ENCODE measurements around the gene APOL6. TPM values are rescaled to one million over a fixed set of nuclear protein-coding genes. Genes with fewer than 3 reads are reported as not detected.

Gene APOL6
- total RNA-seq, 1 donor from 2014 or later = not detected

GRCh38 chr22:35708453-35708852 is 60.2 kb downstream of the APOL6 start:
- H3F3A ChIP-seq (ENCODE audit: low read depth) = no peaks in the 10 kb centered on the region
- H3K4me1 ChIP-seq = no peaks in the 10 kb centered on the region
- DNase-seq (ENCODE audit: low spot score) = no peak
- Mint-ChIP-seq H3K4me3 (no peak overlapping the region), H3K36me3 (no peaks in the 10 kb centered on the region), H3K27me3 (ENCODE audit: insufficient read depth, low read depth) (peaks cover 4% of the 10 kb centered on the region), H3K27ac (no peak overlapping the region), H3K9me3 (no peaks in the 10 kb centered on the region), H3K4me1 (peaks cover 3% of the 10 kb centered on the region)
- H3K36me3 ChIP-seq = no peaks in the 10 kb centered on the region
- no peak overlapping the region for H3K4me3 ChIP-seq
- TF ChIP-seq EZH2 (IDR thresholded peaks at IDR 0.05) (no peak), EZH2phosphoT487 (IDR thresholded peaks at IDR 0.05) (no peak)
- TF ChIP-seq, protein P1, sequence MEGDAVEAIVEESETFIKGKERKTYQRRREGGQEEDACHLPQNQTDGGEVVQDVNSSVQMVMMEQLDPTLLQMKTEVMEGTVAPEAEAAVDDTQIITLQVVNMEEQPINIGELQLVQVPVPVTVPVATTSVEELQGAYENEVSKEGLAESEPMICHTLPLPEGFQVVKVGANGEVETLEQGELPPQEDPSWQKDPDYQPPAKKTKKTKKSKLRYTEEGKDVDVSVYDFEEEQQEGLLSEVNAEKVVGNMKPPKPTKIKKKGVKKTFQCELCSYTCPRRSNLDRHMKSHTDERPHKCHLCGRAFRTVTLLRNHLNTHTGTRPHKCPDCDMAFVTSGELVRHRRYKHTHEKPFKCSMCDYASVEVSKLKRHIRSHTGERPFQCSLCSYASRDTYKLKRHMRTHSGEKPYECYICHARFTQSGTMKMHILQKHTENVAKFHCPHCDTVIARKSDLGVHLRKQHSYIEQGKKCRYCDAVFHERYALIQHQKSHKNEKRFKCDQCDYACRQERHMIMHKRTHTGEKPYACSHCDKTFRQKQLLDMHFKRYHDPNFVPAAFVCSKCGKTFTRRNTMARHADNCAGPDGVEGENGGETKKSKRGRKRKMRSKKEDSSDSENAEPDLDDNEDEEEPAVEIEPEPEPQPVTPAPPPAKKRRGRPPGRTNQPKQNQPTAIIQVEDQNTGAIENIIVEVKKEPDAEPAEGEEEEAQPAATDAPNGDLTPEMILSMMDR (IDR thresholded peaks at IDR 0.05) = no peak
- H3K9ac ChIP-seq = no peak overlapping the region
- no peaks in the 10 kb centered on the region for H3K27me3 ChIP-seq
- H2AFZ ChIP-seq (replicated peaks) = no peak overlapping the region
- no peaks in the 10 kb centered on the region for H4K20me1 ChIP-seq (ENCODE audit: low read depth)
- H3K27ac ChIP-seq = no peak overlapping the region
- H3K79me2 ChIP-seq (ENCODE audit: low read depth) = no peaks in the 10 kb centered on the region
- H3K9me3 ChIP-seq (ENCODE audit: low read depth) = no peaks in the 10 kb centered on the region
- H3K4me2 ChIP-seq = no peak overlapping the region

GRCh38 chr22:35708917-35709316 is 60.7 kb downstream of the APOL6 start:
- H3K4me1 ChIP-seq = no peaks in the 10 kb centered on the region
- Mint-ChIP-seq H3K36me3 (no peaks in the 10 kb centered on the region), H3K27me3 (ENCODE audit: insufficient read depth, low read depth) (peaks cover 2% of the 10 kb centered on the region), H3K9me3 (peaks cover 3% of the 10 kb centered on the region), H3K4me3 (no peak overlapping the region), H3K27ac (no peak overlapping the region), H3K4me1 (peaks cover 3% of the 10 kb centered on the region)
- DNase-seq (ENCODE audit: low spot score) = no peak
- no peaks in the 10 kb centered on the region for H4K20me1 ChIP-seq (ENCODE audit: low read depth)
- no peak overlapping the region for H3K4me2 ChIP-seq
- H3K9ac ChIP-seq = no peak overlapping the region
- no peaks in the 10 kb centered on the region for H3K36me3 ChIP-seq
- no peaks in the 10 kb centered on the region for H3K27me3 ChIP-seq
- TF ChIP-seq, protein P1 (IDR thresholded peaks at IDR 0.05) = no peak
- TF ChIP-seq EZH2phosphoT487 (IDR thresholded peaks at IDR 0.05) (no peak), EZH2 (IDR thresholded peaks at IDR 0.05) (no peak)
- no peak overlapping the region for H3K4me3 ChIP-seq
- no peaks in the 10 kb centered on the region for H3F3A ChIP-seq (ENCODE audit: low read depth)
- no peak overlapping the region for H3K27ac ChIP-seq
- no peaks in the 10 kb centered on the region for H3K9me3 ChIP-seq (ENCODE audit: low read depth)
- H2AFZ ChIP-seq (replicated peaks) = no peak overlapping the region
- H3K79me2 ChIP-seq (ENCODE audit: low read depth) = no peaks in the 10 kb centered on the region

DNA sequence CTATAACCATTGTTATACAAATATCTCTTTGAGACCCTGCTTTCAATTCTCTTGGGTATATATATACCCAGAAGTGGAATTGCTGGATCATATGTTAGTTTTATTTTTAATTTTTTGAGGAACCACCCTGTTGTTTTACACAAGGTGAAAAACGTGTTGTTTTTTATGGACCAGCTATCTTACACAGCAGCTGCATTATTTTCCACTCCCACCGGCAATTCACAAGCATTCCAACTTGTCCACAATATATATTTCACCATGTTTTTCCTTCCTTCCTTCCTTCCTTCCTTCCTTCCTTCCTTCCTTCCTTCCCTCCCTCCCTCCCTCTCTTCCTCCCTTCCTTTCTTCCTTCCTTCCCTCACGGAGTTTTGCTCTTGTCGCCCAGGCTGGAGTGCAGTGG is 63.1 kb downstream of the APOL6 start:
- no peaks in the 10 kb centered on the region for H3K4me1 ChIP-seq
- no peak overlapping the region for H3K9ac ChIP-seq
- no peaks in the 10 kb centered on the region for H3F3A ChIP-seq (ENCODE audit: low read depth)
- H3K36me3 ChIP-seq = no peaks in the 10 kb centered on the region
- H2AFZ ChIP-seq (replicated peaks) = no peak overlapping the region
- H3K79me2 ChIP-seq (ENCODE audit: low read depth) = no peaks in the 10 kb centered on the region
- DNase-seq (ENCODE audit: low spot score) = no peak
- no peak overlapping the region for H3K4me3 ChIP-seq
- H4K20me1 ChIP-seq (ENCODE audit: low read depth) = no peaks in the 10 kb centered on the region
- H3K27me3 ChIP-seq = no peaks in the 10 kb centered on the region
- no peaks in the 10 kb centered on the region for H3K9me3 ChIP-seq (ENCODE audit: low read depth)
- Mint-ChIP-seq H3K27ac (no peak overlapping the region), H3K4me1 (peaks cover 3% of the 10 kb centered on the region), H3K27me3 (ENCODE audit: insufficient read depth, low read depth) (peaks cover 3% of the 10 kb centered on the region), H3K36me3 (no peaks in the 10 kb centered on the region), H3K9me3 (peaks cover 3% of the 10 kb centered on the region), H3K4me3 (no peak overlapping the region)
- no peak overlapping the region for H3K27ac ChIP-seq
- no peak overlapping the region for H3K4me2 ChIP-seq
- TF ChIP-seq EZH2phosphoT487 (IDR thresholded peaks at IDR 0.05) (no peak), EZH2 (IDR thresholded peaks at IDR 0.05) (no peak)
- TF ChIP-seq, protein P1 (IDR thresholded peaks at IDR 0.05) = no peak
